ENCODE results near the gene RHOT2. TPM values are rescaled to one million over a fixed set of nuclear protein-coding genes. Genes with fewer than 3 reads are reported as not detected.

Gene RHOT2
- total and polyA plus RNA-seq, 9 of the 15 experiments (the other 6 are each of a cell fraction or from before 2014, with no cell fraction given) = 5.0 to 373 (median 112) TPM

DNA sequence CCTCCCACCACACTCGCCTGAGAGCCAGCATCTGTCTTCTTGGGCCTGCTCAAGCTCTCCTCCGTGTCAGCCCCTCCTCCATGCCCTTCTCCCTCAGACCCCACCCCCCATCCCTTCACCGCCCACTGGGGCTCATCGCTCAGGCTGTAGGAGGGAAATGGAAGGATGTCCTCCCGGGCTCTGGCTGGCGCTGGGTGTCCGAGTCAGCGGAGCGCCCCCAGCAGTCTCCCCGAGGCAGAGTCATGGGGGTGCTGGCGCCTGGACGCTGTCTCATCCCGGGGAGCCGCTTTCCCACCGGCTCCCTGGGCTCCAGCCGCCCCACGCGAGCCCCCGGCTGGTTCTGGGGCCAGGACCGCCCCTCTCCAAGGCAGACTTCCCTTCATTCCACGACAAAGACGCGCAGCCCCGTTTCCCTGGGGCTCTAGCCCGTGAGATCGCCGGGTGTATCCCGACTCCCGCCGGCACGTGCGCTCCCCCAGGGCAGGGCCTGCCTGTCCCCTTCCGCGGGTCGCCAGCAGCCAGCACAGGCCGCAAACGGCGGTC is 52.6 kb downstream of the RHOT2 start (continued):
- TF ChIP-seq SRSF7 (optimal IDR thresholded peaks at IDR 0.05; ENCODE audit: low read depth, low read length) (no peak), SLC30A9 (CRISPR knock-in tag; IDR thresholded peaks at IDR 0.05) (no peak), RAD51 (IDR thresholded peaks at IDR 0.05; ENCODE audit: borderline replicate concordance, low read depth) (no peak), SMARCA5 (IDR thresholded peaks at IDR 0.05) (no peak), NUFIP1 (IDR thresholded peaks at IDR 0.05; ENCODE audit: partially characterized antibody) (no peak), TBL1XR1 (IDR thresholded peaks at IDR 0.05; ENCODE audit: low read length in 2 of 2) (no peak), ZNF324 (CRISPR knock-in tag; IDR thresholded peaks at IDR 0.05) (no peak), KAT7 (CRISPR knock-in tag; IDR thresholded peaks at IDR 0.05; ENCODE audit: borderline replicate concordance) (peak; percentile 80; the same call in 1 of the 2 replicates), BCLAF1 (IDR thresholded peaks at IDR 0.05; ENCODE audit: borderline replicate concordance in 1 of 2, control insufficient read depth in 1 of 2, low read depth in 2 of 2, low read length in 1 of 2) (no peak), MIER1 (IDR thresholded peaks at IDR 0.05; ENCODE audit: low read depth) (no peak), SETDB1 (IDR thresholded peaks at IDR 0.05; ENCODE audit: low read length) (no peak), NFRKB (IDR thresholded peaks at IDR 0.05; ENCODE audit: low read depth) (no peak), YY1 (IDR thresholded peaks at IDR 0.05; ENCODE audit: borderline replicate concordance in 1 of 3, control insufficient read depth in 1 of 3, extremely low read depth in 1 of 3, insufficient read depth in 3 of 3, insufficient read length in 1 of 3, insufficient replicate concordance in 2 of 3, low read depth in 1 of 3, low read length in 2 of 3) (peak in 1 of 3 experiments; percentile 82), JUNB (CRISPR knock-in tag; conservative IDR thresholded peaks at IDR 0.05) (no peak), CBX5 (IDR thresholded peaks at IDR 0.05; ENCODE audit: borderline replicate concordance, low read depth) (no peak), SNIP1 (IDR thresholded peaks at IDR 0.05; ENCODE audit: low read depth) (no peak), ZBED1 (IDR thresholded peaks at IDR 0.05) (no peak), ETV5 (CRISPR knock-in tag; IDR thresholded peaks at IDR 0.05; ENCODE audit: low read depth) (no peak)
- TF ChIP-seq, protein P1, sequence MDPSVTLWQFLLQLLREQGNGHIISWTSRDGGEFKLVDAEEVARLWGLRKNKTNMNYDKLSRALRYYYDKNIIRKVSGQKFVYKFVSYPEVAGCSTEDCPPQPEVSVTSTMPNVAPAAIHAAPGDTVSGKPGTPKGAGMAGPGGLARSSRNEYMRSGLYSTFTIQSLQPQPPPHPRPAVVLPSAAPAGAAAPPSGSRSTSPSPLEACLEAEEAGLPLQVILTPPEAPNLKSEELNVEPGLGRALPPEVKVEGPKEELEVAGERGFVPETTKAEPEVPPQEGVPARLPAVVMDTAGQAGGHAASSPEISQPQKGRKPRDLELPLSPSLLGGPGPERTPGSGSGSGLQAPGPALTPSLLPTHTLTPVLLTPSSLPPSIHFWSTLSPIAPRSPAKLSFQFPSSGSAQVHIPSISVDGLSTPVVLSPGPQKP (CRISPR knock-in tag; IDR thresholded peaks at IDR 0.05) = no peak
- TF ChIP-seq, protein P2, sequence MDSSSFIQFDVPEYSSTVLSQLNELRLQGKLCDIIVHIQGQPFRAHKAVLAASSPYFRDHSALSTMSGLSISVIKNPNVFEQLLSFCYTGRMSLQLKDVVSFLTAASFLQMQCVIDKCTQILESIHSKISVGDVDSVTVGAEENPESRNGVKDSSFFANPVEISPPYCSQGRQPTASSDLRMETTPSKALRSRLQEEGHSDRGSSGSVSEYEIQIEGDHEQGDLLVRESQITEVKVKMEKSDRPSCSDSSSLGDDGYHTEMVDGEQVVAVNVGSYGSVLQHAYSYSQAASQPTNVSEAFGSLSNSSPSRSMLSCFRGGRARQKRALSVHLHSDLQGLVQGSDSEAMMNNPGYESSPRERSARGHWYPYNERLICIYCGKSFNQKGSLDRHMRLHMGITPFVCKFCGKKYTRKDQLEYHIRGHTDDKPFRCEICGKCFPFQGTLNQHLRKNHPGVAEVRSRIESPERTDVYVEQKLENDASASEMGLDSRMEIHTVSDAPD (CRISPR knock-in tag; IDR thresholded peaks at IDR 0.05) = no peak
- TF ChIP-seq, protein P3, sequence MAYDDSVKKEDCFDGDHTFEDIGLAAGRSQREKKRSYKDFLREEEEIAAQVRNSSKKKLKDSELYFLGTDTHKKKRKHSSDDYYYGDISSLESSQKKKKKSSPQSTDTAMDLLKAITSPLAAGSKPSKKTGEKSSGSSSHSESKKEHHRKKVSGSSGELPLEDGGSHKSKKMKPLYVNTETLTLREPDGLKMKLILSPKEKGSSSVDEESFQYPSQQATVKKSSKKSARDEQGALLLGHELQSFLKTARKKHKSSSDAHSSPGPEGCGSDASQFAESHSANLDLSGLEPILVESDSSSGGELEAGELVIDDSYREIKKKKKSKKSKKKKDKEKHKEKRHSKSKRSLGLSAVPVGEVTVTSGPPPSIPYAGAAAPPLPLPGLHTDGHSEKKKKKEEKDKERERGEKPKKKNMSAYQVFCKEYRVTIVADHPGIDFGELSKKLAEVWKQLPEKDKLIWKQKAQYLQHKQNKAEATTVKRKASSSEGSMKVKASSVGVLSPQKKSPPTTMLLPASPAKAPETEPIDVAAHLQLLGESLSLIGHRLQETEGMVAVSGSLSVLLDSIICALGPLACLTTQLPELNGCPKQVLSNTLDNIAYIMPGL (CRISPR knock-in tag; IDR thresholded peaks at IDR 0.05) = 0 out of 2 replicates have a peak, but pooled peaks have one; percentile 42

Data from K562 (cell line).